Activated CD4-positive, alpha-beta memory T cell treated with anti-CD3 and anti-CD28 coated beads for 36 hours (primary cell): ENCODE data around the gene GPC1. TPM values are rescaled to one million over a fixed set of nuclear protein-coding genes. Genes with fewer than 3 reads are reported as not detected.

Source experiments
- CTCF ChIA-PET: fragments of 350-600 bp; sonication (Branson Sonifier 250); formaldehyde crosslinking; loops from one replicate; lab custom pipeline; 2021; ENCODE audit warnings: antibody characterized with exemption, inconsistent platforms; lab: Charles Lee
- POLR2A ChIA-PET: fragments of 350-600 bp; sonication (Branson Sonifier 250); formaldehyde crosslinking; loops from one replicate; lab custom pipeline; 2021; ENCODE audit warnings: antibody characterized with exemption; lab: Charles Lee
- DNase-seq: peaks from one replicate; pipeline ENCODE4 v3.0.0-alpha.2; 2020
- H3K27ac Mint-ChIP-seq: one replicate; pipeline ENCODE4 v1.8.0; 2021; ENCODE audit warnings: mixed read lengths
- H3K27me3 Mint-ChIP-seq: one replicate; pipeline ENCODE4 v1.8.0; 2021; ENCODE audit warnings: mixed read lengths
- H3K36me3 Mint-ChIP-seq: one replicate; pipeline ENCODE4 v1.8.0; 2021; ENCODE audit warnings: mixed read lengths
- H3K4me1 Mint-ChIP-seq: one replicate; pipeline ENCODE4 v1.8.0; 2021; ENCODE audit warnings: low read depth, mixed read lengths
- H3K4me3 Mint-ChIP-seq: one replicate; pipeline ENCODE4 v1.8.0; 2021; ENCODE audit warnings: mild to moderate bottlenecking, mixed read lengths
- H3K9me3 Mint-ChIP-seq: one replicate; pipeline ENCODE4 v1.8.0; 2021; ENCODE audit warnings: mixed read lengths
- intact Hi-C: fragments of 100-400 bp; cut with micrococcal nuclease; formaldehyde crosslinking; loops from one replicate; pipeline ENCODE4 v1.15.1; 2023
- total RNA-seq, 2 experiments: library from RNA; stranded (reverse); gene quantifications; one replicate each; pipeline ENCODE4 v1.2.3, GENCODE V29; 2021

Gene GPC1
- total RNA-seq, 2 experiments from 2014 or later: 4.7 to 4.9 TPM

- H3K4me3 Mint-ChIP-seq: no peak overlapping the region
- POLR2A ChIA-PET: no interaction called here
- intact Hi-C loops: no loop called here
- H3K4me1 Mint-ChIP-seq: peaks cover 21% of the 10 kb centered on the region
- CTCF ChIA-PET: interaction anchor here (1.3 kb wide), 1 partner anchor 189 kb away, joined by 3 read pairs; no protein-coding TSS in a partner anchor
- H3K27me3 Mint-ChIP-seq: peaks cover 14% of the 10 kb centered on the region
- DNase-seq: no peak
- peaks cover 38% of the 10 kb centered on the region for H3K9me3 Mint-ChIP-seq
- peaks cover 3% of the 10 kb centered on the region for H3K36me3 Mint-ChIP-seq
- H3K27ac Mint-ChIP-seq: no peak overlapping the region
These were observed 11.7 kb upstream of the GPC1 start for GRCh38 chr2:240423788-240424191.

GRCh38 chr2:240424341-240425235 lies 10.9 kb upstream of the GPC1 start:
- intact Hi-C loops: no loop called here
- no peak for DNase-seq
- peaks cover 23% of the 10 kb centered on the region for H3K4me1 Mint-ChIP-seq
- ChIA-PET POLR2A (no interaction called here), CTCF (no interaction called here)
- peaks cover 18% of the 10 kb centered on the region for H3K27me3 Mint-ChIP-seq
- H3K9me3 Mint-ChIP-seq: peaks cover 37% of the 10 kb centered on the region
- H3K27ac Mint-ChIP-seq: no peak overlapping the region
- H3K4me3 Mint-ChIP-seq: no peak overlapping the region
- H3K36me3 Mint-ChIP-seq: peaks cover 3% of the 10 kb centered on the region

GRCh38 chr2:240425236-240425615 lies 10.2 kb upstream of the GPC1 start:
- peaks cover 23% of the 10 kb centered on the region for H3K4me1 Mint-ChIP-seq
- no peak for DNase-seq
- no peak overlapping the region for H3K27ac Mint-ChIP-seq
- intact Hi-C loops: no loop called here
- ChIA-PET CTCF (no interaction called here), POLR2A (no interaction called here)
- peaks cover 34% of the 10 kb centered on the region for H3K9me3 Mint-ChIP-seq
- H3K27me3 Mint-ChIP-seq: peaks cover 18% of the 10 kb centered on the region
- peaks cover 3% of the 10 kb centered on the region for H3K36me3 Mint-ChIP-seq
- no peak overlapping the region for H3K4me3 Mint-ChIP-seq

DNA sequence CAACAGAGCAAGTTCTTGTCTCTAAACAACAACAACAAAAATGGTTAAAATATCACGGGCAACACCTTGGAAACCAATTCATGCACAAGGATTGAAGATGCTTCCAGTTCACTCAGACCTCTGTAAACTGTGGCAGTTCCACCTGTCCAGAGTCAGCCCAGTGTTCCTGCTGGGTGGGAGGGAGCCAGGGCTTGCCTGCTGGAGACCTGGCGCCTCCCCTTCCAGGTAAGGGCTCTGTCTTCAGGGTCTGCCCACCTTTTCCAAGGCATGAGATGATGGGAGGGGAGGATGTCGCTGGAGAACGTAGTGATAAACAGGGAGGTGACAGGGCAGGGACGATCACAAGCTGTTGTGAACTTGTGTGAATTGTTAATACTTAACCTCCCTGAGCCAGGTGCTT lies 9.8 kb upstream of the GPC1 start:
- Mint-ChIP-seq H3K4me1 (peaks cover 23% of the 10 kb centered on the region), H3K9me3 (peaks cover 32% of the 10 kb centered on the region), H3K27me3 (peaks cover 18% of the 10 kb centered on the region), H3K36me3 (peaks cover 3% of the 10 kb centered on the region), H3K27ac (no peak overlapping the region), H3K4me3 (no peak overlapping the region)
- POLR2A ChIA-PET: no interaction called here
- no peak for DNase-seq
- CTCF ChIA-PET: no interaction called here
- intact Hi-C loops: no loop called here

DNA sequence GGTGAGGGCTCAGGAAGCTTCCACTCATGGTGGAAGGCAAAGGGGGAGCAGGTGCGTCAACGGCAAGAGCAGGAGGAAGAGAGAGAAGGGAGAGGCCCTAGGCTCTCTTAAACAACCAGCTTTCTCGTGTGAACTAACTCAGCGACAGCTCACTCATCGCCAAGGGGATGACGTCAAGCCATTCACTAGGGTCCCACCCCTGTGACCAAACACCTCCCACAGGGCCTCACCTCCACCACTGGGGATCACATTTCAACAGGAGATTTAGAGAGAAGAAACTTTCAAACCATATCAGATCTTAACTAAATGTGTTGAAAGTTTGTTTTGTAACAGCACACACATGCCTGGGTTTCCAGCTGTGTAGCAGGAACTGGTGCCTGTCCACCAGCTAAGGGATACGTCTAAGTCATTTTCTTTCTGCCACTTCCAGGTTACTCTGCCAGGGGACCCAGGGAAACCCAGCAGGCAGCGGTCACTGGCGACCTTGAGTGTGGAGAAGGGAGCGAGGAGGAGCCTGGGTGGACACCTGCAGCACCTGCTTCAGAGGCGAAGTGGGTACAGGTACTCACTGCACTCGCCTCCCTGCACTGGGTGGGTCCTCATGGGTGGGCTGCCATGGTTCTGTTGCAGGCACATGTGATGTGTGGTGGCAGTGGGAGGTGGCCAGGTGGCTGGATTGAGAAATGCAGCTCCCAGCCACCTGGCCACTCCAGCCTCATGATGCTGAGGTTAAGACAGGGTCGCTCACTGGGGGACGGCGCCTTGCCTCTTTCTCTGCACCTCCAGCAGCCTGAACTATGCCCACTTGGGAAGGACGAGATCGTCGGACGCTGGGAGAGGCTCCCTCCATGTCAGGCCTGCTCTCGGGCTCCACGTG lies 8.4 kb upstream of the GPC1 start:
- Mint-ChIP-seq H3K9me3 (peaks cover 19% of the 10 kb centered on the region), H3K4me3 (no peak overlapping the region), H3K4me1 (peaks cover 23% of the 10 kb centered on the region), H3K36me3 (peaks cover 2% of the 10 kb centered on the region), H3K27me3 (peaks cover 18% of the 10 kb centered on the region), H3K27ac (peak overlapping the region; percentile 2)
- DNase-seq: peak; percentile 61
- intact Hi-C loops: no loop called here
- POLR2A ChIA-PET: no interaction called here
- CTCF ChIA-PET: no interaction called here

DNA sequence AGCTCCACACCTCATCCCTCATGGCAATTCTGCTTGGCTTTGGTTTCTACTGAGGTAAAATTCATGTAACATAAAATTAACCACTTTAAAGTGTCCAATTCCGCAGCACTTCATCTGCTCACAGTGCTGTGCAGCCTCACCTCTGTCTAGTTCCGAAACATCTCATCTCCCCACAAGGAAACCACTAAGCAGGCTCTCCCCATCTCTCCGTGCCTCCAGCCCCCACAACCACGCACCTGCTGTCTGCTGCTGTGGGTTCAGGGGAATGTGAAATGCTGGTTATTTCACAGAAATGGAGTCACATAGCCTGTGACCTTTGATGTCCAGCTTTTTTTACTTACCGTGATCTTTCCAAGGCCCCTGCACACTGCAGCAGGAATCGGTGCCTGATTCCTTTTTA lies 7.7 kb upstream of the GPC1 start:
- peak; percentile 45 for DNase-seq
- POLR2A ChIA-PET: interaction anchor here (0.6 kb wide), 1 partner anchor 23 kb away, joined by 3 read pairs; no protein-coding TSS in a partner anchor
- H3K9me3 Mint-ChIP-seq: peaks cover 12% of the 10 kb centered on the region
- no peak overlapping the region for H3K4me3 Mint-ChIP-seq
- H3K27me3 Mint-ChIP-seq: peaks cover 21% of the 10 kb centered on the region
- intact Hi-C loops: no loop called here
- H3K36me3 Mint-ChIP-seq: no peaks in the 10 kb centered on the region
- CTCF ChIA-PET: interaction anchor here (0.9 kb wide), 1 partner anchor 10 kb away, joined by 3 read pairs; no protein-coding TSS in a partner anchor
- H3K4me1 Mint-ChIP-seq: peaks cover 23% of the 10 kb centered on the region
- H3K27ac Mint-ChIP-seq: peak overlapping the region; percentile 28

GRCh38 chr2:240428245-240428644 lies 7.2 kb upstream of the GPC1 start:
- Mint-ChIP-seq H3K27ac (peak overlapping the region; percentile 28), H3K9me3 (peaks cover 11% of the 10 kb centered on the region), H3K36me3 (no peaks in the 10 kb centered on the region), H3K4me1 (peaks cover 23% of the 10 kb centered on the region), H3K27me3 (peaks cover 24% of the 10 kb centered on the region), H3K4me3 (no peak overlapping the region)
- peak; percentile 53 for DNase-seq
- POLR2A ChIA-PET: interaction anchor here (0.6 kb wide), 1 partner anchor 24 kb away, joined by 3 read pairs; no protein-coding TSS in a partner anchor
- CTCF ChIA-PET: interaction anchor here (0.9 kb wide), 1 partner anchor 10 kb away, joined by 3 read pairs; no protein-coding TSS in a partner anchor
- intact Hi-C loops: no loop called here

DNA sequence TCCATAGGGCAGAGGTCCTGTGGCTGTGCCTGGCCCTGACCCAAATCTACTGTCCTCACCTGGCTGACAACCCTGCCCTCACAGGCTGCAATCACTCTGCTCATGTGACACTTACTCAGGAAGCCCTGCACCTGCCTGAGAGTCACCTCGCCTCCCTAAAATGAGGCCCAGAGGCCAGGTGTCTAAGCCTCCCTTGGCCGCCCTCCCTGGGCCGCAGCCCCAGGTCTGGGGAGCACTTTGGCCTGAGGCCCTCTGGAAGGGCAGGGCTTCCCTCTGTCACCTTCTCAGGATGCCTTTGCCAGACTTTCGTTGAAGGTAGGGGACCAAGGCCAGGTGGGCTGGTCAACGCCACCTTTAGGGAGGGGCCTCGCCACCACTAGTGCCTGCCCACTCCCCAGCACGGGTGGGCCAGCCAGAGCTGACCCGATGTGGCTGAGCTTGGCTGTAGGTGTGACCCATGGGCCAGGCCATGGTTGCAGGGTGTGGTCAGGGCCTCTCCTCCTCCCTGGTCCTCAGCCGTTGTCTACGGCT lies 6.1 kb upstream of the GPC1 start:
- H3K9me3 Mint-ChIP-seq: peaks cover 11% of the 10 kb centered on the region
- H3K4me3 Mint-ChIP-seq: no peak overlapping the region
- peaks cover 26% of the 10 kb centered on the region for H3K4me1 Mint-ChIP-seq
- no peaks in the 10 kb centered on the region for H3K36me3 Mint-ChIP-seq
- ChIA-PET POLR2A (no interaction called here), CTCF (interaction anchor here (0.6 kb wide), 1 partner anchor 159 kb away, joined by 3 read pairs; no protein-coding TSS in a partner anchor)
- intact Hi-C loops: no loop called here
- peaks cover 27% of the 10 kb centered on the region for H3K27me3 Mint-ChIP-seq
- no peak overlapping the region for H3K27ac Mint-ChIP-seq
- DNase-seq: no peak

DNA sequence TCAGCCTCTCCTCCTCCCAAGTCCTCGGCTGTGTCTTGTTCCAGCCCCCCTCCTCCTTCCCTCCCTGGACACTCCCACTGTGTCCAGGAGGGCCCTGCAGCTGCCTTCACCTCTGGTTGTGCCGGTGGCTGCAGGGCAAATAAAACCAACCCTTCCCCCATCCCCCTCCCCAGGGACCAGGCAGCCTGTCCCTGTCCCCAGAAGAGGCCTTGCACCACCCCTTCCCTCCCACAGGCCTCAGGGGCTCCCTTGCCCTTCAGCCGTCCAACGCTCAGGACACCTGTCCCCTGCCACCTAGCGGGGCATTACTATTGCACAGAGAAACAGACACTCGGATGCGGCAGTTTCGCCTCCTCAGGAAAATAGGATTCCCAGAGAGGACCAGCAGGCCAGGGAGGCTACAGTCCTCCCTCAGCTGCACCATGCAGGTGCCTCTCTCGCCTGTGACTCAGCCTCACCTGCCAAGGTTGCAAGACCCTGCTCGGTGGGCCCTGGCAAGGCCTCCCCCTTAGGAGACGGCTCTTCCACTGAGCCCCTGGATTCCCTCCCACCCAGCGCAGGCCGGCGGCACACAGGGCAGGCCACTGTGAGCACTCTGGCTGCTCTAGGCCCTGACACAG lies 5.5 kb upstream of the GPC1 start:
- Mint-ChIP-seq H3K9me3 (peaks cover 11% of the 10 kb centered on the region), H3K27me3 (peaks cover 27% of the 10 kb centered on the region), H3K27ac (no peak overlapping the region), H3K36me3 (no peaks in the 10 kb centered on the region), H3K4me1 (peaks cover 30% of the 10 kb centered on the region), H3K4me3 (no peak overlapping the region)
- CTCF ChIA-PET: interaction anchor here (0.6 kb wide), 2 partner anchors 160 to 278 kb away, joined by 3 read pairs; no protein-coding TSS in a partner anchor
- DNase-seq: no peak
- intact Hi-C loops: no loop called here
- POLR2A ChIA-PET: no interaction called here

- ChIA-PET POLR2A (no interaction called here), CTCF (interaction anchor here (0.6 kb wide), 1 partner anchor 279 kb away, joined by 3 read pairs; no protein-coding TSS in a partner anchor)
- H3K4me1 Mint-ChIP-seq: peaks cover 30% of the 10 kb centered on the region
- peaks cover 11% of the 10 kb centered on the region for H3K9me3 Mint-ChIP-seq
- H3K27me3 Mint-ChIP-seq: peaks cover 25% of the 10 kb centered on the region
- intact Hi-C loops: no loop called here
- DNase-seq: no peak
- H3K36me3 Mint-ChIP-seq: no peaks in the 10 kb centered on the region
- no peak overlapping the region for H3K4me3 Mint-ChIP-seq
- no peak overlapping the region for H3K27ac Mint-ChIP-seq
These were observed 4.9 kb upstream of the GPC1 start for GRCh38 chr2:240430595-240430994.

DNA sequence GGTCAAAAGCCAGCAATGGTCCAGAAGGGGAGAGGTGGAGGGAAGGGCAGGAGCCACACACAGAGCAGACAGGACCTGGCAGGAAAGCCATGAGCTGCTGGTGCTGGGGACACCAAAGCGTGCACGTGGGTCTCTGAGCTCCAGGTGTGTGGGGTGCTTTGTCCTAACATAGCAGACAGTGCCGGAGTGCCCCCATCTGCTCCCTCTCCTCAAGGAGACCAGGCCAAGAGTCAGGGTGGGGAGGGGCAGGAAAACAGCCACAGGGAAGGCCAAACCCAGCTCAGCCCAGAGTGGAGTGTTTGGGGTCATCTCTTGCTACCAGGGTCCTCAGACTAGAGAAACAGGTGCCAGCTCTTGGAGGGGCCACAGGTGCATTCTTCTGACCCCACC lies 4.2 kb upstream of the GPC1 start:
- Mint-ChIP-seq H3K36me3 (no peaks in the 10 kb centered on the region), H3K27ac (no peak overlapping the region), H3K4me3 (no peak overlapping the region), H3K27me3 (peaks cover 20% of the 10 kb centered on the region), H3K9me3 (peaks cover 11% of the 10 kb centered on the region), H3K4me1 (peaks cover 30% of the 10 kb centered on the region)
- DNase-seq: no peak
- ChIA-PET CTCF (no interaction called here), POLR2A (no interaction called here)
- intact Hi-C loops: no loop called here
